ENCODE data around the gene PPIB.

- no peak for TF ChIP-seq POLR2A (IDR thresholded peaks at IDR 0.05; ENCODE audit: low read length)
- TF ChIP-seq RNF2 (IDR thresholded peaks at IDR 0.05; ENCODE audit: borderline replicate concordance, low read depth) = no peak
Measured at GRCh38 chr15:64134345-64134829, 28.4 kb downstream of the PPIB start.
